GM18505 (cell line): Measurements from ENCODE around the gene UPK1A.

Experiments used
- ATAC-seq: cut with Tn5 transposase; IDR thresholded peaks from one replicate; pipeline ENCODE4 v1.9.1; 2021; ENCODE audit not compliant: unreplicated experiment
- POLR2A ChIP-seq: IDR thresholded peaks from 4 replicates; pipeline ENCODE4 v1.6.1; 2011; ENCODE audit warnings: borderline replicate concordance; ENCODE audit not compliant: insufficient read depth, insufficient read length; ENCODE audit errors: extremely low read depth

The UPK1A gene

GRCh38 chr19:35692010-35692409 is 25.7 kb downstream of the UPK1A start:
- no peak for ATAC-seq
- TF ChIP-seq POLR2A = no peak

DNA sequence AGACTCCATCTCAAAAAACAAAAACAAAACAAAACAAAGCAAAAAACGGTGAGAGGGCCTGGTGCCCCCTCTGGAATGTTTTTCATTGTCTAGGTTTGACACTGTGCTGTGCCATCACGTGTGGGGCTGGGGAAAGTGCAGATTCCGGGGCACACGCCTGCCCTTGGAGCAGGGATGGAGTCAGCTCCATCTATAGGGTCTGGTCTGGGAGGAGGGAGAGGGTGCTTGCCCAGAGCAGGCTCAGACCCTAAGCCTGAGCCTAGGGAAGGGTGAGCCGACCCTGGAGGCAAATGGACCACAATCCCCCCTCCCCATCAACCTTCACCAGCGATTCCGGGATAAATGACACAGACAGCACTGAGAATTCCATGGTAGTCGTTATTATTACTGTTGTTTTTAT is 27.1 kb downstream of the UPK1A start:
- TF ChIP-seq POLR2A = no peak
- ATAC-seq = no peak

DNA sequence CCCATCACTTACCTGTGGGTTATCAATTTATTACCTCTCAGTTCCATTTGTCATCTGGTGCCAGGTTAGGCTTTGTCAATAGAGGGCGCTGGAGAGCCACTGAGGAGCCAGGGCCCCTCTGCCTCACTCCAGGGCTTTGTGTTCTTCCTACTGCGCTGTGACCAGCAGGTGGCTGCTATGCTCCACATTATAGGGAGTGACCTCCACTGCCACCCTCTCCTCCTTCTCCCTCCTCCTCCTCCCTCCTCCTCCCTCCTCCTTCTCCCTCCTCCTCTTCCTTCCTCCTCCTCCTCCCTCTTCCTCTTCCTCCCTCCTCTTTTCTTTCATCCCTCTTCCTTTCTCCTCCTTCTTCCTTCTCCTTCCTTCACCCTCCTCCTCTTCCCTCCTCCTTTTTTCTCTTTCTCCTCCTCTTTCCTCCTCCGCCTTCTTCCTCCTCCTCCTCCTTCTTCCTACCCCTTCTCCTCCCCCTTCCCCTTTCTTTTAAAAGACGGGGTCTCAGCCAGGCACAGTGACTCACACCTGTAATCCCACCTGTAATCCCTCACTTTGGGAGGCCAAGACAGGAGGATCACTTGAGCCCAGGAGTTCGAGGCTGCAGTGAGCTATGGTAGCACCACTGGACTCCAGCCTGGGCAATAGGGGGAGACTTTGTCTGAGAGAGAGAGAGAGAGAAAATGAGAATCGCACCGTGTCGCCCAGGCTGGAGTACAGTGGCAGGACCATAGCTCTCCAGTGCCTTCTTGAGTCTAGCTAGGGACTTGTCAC is 27.7 kb downstream of the UPK1A start:
- no peak for TF ChIP-seq POLR2A
- peak; percentile 71 for ATAC-seq

- no peak for TF ChIP-seq POLR2A
- ATAC-seq = no peak
These were observed 29.6 kb downstream of the UPK1A start for GRCh38 chr19:35695895-35696422.

DNA sequence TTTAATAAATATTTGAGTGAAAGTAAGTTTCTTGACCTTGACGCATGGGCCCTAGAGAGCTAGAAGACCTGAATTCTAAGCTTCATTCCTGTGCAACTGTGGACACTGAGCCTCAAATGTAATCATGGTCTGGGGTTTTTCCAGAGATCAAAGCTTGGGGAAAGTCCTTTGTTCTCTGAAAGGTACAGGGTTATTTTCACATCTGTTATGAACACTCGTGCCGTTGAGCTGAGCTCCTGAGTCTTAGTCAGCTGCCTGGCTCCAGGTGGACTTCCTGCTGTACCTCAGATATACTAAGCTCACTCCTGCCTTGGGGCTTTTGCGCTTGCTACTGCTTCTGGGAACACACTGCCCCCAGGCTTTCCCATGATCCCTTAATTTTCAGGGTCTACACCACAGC is 30.5 kb downstream of the UPK1A start:
- no peak for TF ChIP-seq POLR2A
- ATAC-seq = no peak

- ATAC-seq = peak; percentile 83
- TF ChIP-seq POLR2A = peak; percentile 84
These were observed 36.1 kb downstream of the UPK1A start for GRCh38 chr19:35702223-35703012.

- ATAC-seq = no peak
- TF ChIP-seq POLR2A = no peak
These were observed 37.0 kb downstream of the UPK1A start for GRCh38 chr19:35703343-35703742.

DNA sequence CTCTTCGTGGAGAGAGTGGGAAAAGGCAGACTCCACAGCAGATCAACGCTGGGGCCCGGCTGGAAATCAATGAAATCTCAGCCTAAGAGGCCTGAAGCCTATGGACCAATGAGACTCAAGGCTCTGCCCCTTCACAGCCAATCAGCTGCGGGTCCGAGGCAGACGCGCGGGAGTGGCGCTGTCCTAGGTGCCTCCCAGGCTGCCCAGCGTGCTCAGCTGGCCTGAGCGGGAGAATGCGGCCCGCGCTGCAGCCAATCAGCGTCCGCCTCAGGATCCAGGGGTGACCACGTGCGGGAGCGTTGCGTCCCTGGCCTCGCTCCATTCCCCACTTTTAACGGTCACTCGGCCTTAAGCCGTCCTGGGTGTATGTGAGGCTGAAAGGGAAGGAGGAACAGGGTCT is 37.9 kb downstream of the UPK1A start, which contains the start of gene ZBTB32:
TSS of gene ZBTB32 (plus strand) at position 341 of the 400 bp plus-strand sequence. CDS start 10,069 bp downstream, outside the sequence.
- ATAC-seq = no peak
- TF ChIP-seq POLR2A = no peak

DNA sequence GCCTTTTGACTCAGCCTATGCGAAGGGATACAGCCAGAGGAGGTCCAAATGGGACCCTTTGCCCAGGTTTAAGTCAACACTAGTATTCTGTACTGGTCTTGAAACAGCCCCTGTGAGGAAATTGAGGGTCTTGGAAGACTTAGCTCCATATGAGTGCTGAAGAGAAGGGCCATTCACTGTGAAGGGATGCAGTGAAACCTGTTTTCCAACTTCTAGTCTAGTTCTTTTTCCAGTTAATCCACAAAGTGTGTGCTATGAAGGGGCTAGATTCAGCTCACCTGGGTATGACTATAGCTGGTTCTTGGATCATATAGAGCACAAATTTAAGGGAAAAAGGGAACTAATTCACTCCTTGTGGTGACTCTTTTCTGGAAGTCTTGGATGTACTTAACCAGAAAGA is 42.1 kb downstream of the UPK1A start:
- no peak for ATAC-seq
- TF ChIP-seq POLR2A = no peak

DNA sequence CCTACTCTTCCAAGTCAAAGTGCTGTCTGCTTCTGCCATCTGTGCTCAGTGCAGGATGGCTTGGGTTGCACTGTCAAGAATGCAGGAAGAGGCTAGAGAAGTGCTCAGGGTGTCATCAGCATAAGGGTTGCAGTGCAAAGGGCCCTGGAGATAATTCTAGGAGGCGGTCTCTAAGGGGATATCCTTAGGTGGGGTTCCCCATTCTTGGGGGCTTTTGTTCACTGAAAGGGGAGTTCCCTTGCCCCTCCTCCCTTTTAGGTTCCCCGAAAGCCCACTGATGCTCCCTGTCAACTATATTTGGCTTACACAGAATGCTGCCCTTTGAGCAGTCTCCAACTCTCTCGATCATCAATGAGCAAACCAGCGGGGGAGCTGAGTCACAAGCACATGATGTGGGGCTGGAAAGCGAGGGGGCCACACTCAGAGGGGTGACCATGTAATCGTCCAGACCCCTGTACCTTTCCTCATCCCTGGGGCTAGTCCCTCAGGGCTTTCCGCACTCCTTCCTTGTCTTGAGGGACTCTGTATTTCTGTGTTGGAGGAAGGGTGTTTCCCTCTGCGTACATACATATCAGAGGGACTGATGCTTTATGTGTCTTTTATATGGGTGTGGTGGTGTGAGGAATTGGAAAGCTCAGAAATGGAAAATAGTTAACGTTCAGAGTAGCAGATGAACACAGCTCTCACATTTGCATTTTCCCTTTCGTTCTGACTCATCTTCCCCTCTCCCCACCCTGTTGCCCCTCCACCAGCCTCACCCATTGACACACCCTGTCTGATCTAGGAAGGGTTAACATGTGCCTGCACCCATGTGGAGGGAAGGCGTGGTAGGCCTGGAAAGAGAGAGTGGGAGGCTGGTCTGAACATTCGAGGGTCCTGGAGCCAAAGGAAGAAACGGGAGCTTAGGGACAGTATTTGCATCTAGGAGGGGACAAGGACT is 44.7 kb downstream of the UPK1A start:
- peak; percentile 50 for TF ChIP-seq POLR2A
- ATAC-seq = peak; percentile 46

DNA sequence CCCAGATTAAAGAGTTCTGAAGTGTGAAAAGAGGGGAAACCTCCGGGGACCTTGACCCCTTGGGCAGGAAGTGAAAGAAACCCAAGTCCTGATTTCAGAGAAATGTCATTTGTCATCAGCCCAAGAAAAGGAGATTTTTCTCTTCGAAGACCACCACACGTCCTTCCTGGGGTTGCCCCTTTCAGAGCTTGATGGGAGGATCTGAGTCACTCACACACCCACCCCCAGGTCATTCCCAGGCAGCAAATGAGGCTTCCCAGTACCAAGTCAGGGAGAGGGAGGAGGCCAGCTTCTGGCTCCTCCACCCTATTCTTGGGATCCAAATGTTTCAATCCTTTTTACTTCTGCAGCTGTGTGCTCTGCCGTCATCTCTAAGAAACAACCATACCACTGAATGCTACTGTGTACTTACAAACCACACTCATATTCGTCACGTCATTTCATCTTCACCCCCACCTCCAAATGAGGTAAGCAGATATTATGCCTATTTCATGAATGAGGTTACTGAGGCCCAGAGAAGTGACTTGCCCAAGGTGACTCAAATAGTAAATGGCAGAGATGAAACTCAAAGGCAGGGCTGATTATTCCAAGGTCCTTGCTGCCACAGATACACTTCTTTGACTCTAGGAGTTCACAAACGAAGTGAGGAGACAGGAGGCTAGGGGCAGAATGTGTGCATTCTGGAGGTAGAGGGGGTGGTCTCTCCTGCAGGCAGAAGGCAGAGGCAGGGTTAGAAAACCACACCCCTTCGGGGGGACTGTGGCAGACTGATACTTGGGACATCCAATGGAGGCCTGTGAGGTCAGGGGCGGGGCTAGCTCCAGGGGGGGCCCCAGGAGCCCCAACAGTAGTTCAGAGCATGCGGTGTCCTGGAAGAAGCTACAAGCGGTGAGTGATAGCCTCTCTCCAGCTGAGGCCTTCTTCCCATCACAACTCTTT is 46.5 kb downstream of the UPK1A start:
- peak; percentile 85 for TF ChIP-seq POLR2A
- ATAC-seq = no peak

- ATAC-seq = no peak
- no peak for TF ChIP-seq POLR2A
These were observed 47.2 kb downstream of the UPK1A start for GRCh38 chr19:35713506-35713850.
